Measurements from ENCODE around the gene TMEM151A. TPM values are rescaled to one million over a fixed set of nuclear protein-coding genes. Genes with fewer than 3 reads are reported as not detected.

The TMEM151A gene
- total and polyA plus RNA-seq, 2 donors (not counting 1 experiment from before 2014, with no cell fraction given): under 0.01 TPM; not detected in 1

DNA sequence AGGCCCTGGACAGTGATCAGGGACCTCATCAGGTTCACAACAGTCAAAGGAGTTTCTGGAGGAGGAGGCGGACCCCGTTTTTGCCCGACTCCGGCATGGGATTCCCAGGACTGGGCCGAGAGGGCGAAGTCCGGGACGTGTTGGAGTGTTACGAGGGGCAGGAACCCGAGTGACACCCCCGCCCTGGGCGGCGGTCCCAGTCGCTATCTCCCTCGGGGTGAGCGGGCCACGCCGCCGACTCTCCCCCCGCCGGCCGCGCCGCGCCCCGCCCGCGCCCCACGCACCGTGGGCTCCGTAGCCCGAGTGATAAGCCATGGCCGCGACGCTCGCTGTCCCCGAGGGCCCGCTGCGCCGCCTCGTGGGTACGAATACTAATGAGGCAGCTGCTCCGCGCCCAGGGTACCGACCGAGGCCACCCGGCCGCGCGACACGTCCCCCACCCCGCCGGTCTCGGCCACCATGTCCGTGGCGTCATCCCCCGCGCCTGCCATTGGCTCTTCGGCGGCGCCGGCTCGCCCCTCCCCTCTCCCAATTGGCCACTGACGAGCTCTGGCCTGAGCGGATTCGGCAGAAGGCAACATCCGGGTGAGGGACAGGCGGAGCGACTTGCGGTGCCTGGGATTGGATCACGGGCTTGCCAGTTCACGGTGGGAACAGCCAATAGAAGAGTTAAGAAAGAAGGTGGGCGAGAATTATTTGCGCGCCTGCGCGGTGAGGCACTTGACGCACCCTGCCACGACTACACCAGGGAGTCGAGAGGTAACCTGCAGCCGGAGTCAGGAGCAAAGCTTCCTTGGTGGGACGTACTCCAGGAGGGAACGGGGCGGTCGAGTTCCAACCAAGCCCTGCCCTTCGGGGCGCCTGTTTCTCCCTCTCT is 2.8 kb upstream of the TMEM151A start, which contains the start of gene YIF1A:
Gene YIF1A (minus strand): TSS at position 473 of the 877 bp plus-strand sequence. CDS start 158 bp downstream, at position 315.
- Histone ChIP-seq H2AFZ (ENCODE audit: low read length) (peak within 1 kb of the TSS; percentile 73), H3K9me3 (ENCODE audit: control insufficient read depth, insufficient read depth, low read depth, low read length) (no peaks in the 10 kb centered on the region), H3K79me2 (ENCODE audit: control insufficient read depth, insufficient read depth, low read length) (peaks cover 25% of the 10 kb centered on the region), H3K4me2 (ENCODE audit: extremely low read depth, insufficient read depth, low read length) (peak within 1 kb of the TSS; percentile 92), H3K27ac (ENCODE audit: insufficient read depth, low read length) (peak within 1 kb of the TSS; percentile 95), H3K36me3 (ENCODE audit: control insufficient read depth, insufficient read depth, low read length) (peaks cover 13% of the 10 kb centered on the region), H3K4me1 (ENCODE audit: control insufficient read depth, extremely low read depth, insufficient read depth, low read length) (peaks cover 8% of the 10 kb centered on the region), H3K9ac (ENCODE audit: insufficient read depth, low read length) (peak within 1 kb of the TSS; percentile 98), H3K27me3 (ENCODE audit: control insufficient read depth, insufficient read depth, low read length) (peaks cover 23% of the 10 kb centered on the region), H3K4me3 (replicated peaks in 1 of 4; ENCODE audit: control extremely low read depth in 1 of 4, insufficient read depth in 1 of 4, low read depth in 3 of 4, low read length in 4 of 4) (peak within 1 kb of the TSS; percentile 76 to 97 (median 94)), H4K20me1 (ENCODE audit: control insufficient read depth, extremely low read depth, insufficient read depth, low read length) (no peaks in the 10 kb centered on the region)
- peak; percentile 99 to 100 for DNase-seq (ENCODE audit: low read depth in 2 of 2)
- TF ChIP-seq CTCF (conservative IDR thresholded peaks at IDR 0.05 in 1 of 2, IDR thresholded peaks at IDR 0.05 in 1 of 2; ENCODE audit: low read depth in 1 of 2, low read length in 2 of 2) (no peak), EZH2 (IDR thresholded peaks at IDR 0.05; ENCODE audit: low read length, missing control alignments) (no peak)

DNA sequence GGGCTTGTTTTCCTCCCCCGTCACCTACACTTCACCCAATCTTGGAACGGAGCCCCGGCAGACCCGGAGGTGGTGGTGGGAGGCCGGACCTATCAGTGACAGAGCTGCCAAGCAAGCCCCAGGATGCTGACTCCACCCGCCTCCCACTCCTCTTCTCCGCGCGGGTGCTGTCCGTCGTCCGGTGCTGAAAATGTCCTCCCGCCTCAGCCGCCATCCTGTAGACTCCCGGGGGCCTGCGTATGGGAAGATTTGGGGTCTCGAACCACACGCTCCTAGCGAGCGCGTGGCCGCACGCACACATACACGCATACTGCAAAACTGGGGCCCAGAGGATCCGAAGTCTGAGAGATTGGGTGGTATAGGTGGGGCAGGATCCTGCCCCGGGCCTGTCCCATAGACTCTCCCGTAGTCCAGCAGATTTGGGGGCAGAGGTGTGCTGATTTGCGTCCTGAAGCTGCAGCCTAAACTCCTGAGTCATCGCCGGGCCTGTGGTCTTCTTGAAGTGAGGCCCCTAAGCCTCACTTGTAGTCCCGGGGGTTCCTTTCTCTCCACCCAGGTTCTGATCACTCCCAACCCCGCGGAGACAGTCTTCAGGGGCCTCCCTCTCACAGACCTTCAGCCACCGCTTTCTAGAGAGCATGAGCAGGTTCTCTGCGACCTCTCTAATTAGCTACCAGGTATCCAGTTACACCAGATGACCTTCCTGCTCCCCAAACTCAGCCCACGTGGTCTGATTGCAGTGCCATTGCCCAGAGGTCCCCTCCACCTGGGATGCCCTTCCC is 2.0 kb upstream of the TMEM151A start:
- H2AFZ ChIP-seq (ENCODE audit: low read length): peak overlapping the region; percentile 73
- H3K4me2 ChIP-seq (ENCODE audit: extremely low read depth, insufficient read depth, low read length): peak overlapping the region; percentile 92

More for the DNA sequence above, 2.0 kb upstream of the TMEM151A start:
- H4K20me1 ChIP-seq (ENCODE audit: control insufficient read depth, extremely low read depth, insufficient read depth, low read length): no peaks in the 10 kb centered on the region
- H3K36me3 ChIP-seq (ENCODE audit: control insufficient read depth, insufficient read depth, low read length): peaks cover 13% of the 10 kb centered on the region
- H3K27me3 ChIP-seq (ENCODE audit: control insufficient read depth, insufficient read depth, low read length): peaks cover 23% of the 10 kb centered on the region
- H3K4me1 ChIP-seq (ENCODE audit: control insufficient read depth, extremely low read depth, insufficient read depth, low read length): peaks cover 8% of the 10 kb centered on the region
- H3K9ac ChIP-seq (ENCODE audit: insufficient read depth, low read length): peak overlapping the region; percentile 98
- H3K79me2 ChIP-seq (ENCODE audit: control insufficient read depth, insufficient read depth, low read length): peaks cover 25% of the 10 kb centered on the region
- H3K27ac ChIP-seq (ENCODE audit: insufficient read depth, low read length): peak overlapping the region; percentile 95
- TF ChIP-seq EZH2 (IDR thresholded peaks at IDR 0.05; ENCODE audit: low read length, missing control alignments) (no peak), CTCF (conservative IDR thresholded peaks at IDR 0.05 in 1 of 2, IDR thresholded peaks at IDR 0.05 in 1 of 2; ENCODE audit: low read depth in 1 of 2, low read length in 2 of 2) (no peak)
- no peak for DNase-seq (ENCODE audit: low read depth in 2 of 2)
- H3K9me3 ChIP-seq (ENCODE audit: control insufficient read depth, insufficient read depth, low read depth, low read length): no peaks in the 10 kb centered on the region
- H3K4me3 ChIP-seq (replicated peaks in 1 of 4; ENCODE audit: control extremely low read depth in 1 of 4, insufficient read depth in 1 of 4, low read depth in 3 of 4, low read length in 4 of 4): peak overlapping the region; percentile 76 to 95 (median 82)

All from fibroblast of lung (primary cell).